A549 (cell line): ENCODE measurements around the gene ERGIC1.

ENCODE experiments used
- CBX2 ChIP-seq: fragments of 200-600 bp; sonication (generic); IDR thresholded peaks from 2 replicates; pipeline ENCODE4 v1.6.1; 2016; ENCODE audit warnings: low read depth, mild to moderate bottlenecking, borderline replicate concordance
- CHD2 ChIP-seq: fragments of 150-350 bp; IDR thresholded peaks from 2 replicates; pipeline ENCODE4 v1.6.1; 2014; ENCODE audit warnings: low read length; ENCODE audit not compliant: partially characterized antibody
- EHMT2 ChIP-seq: fragments of 200-600 bp; sonication (generic); IDR thresholded peaks from 2 replicates; pipeline ENCODE4 v1.6.1; 2016; ENCODE audit warnings: antibody characterized with exemption, low read depth, mild to moderate bottlenecking, moderate library complexity
- NFE2L2 ChIP-seq: fragments of 150-350 bp; conservative IDR thresholded peaks from 2 replicates; pipeline ENCODE4 v1.6.1; 2014; ENCODE audit warnings: low read length
- POLR2A ChIP-seq: IDR thresholded peaks from 2 replicates; pipeline ENCODE4 v1.6.1; 2012; ENCODE audit warnings: mild to moderate bottlenecking, low read length
- POLR2AphosphoS2 ChIP-seq: conservative IDR thresholded peaks from 2 replicates; pipeline ENCODE4 v1.6.1; 2012; ENCODE audit warnings: low read length, improper control_type of control experiment, inconsistent platforms
- RFX5 ChIP-seq: fragments of 450-650 bp; IDR thresholded peaks from 2 replicates; pipeline ENCODE4 v1.7.1; 2014; ENCODE audit warnings: antibody characterized with exemption, mild to moderate bottlenecking, moderate library complexity
- TF ChIP-seq, protein P1 (sequence below): fragments of >200 bp; sonication (Bioruptor Twin); formaldehyde crosslinking; IDR thresholded peaks from 3 replicates; pipeline ENCODE4 v1.5.1; 2016
- TF ChIP-seq, protein P2 (sequence below): IDR thresholded peaks from 2 replicates; pipeline ENCODE4 v1.6.1; 2012
- TF ChIP-seq, protein P3 (sequence below): IDR thresholded peaks from 2 replicates; pipeline ENCODE4 v1.6.1; 2012; ENCODE audit warnings: low read depth, borderline replicate concordance

DNA sequence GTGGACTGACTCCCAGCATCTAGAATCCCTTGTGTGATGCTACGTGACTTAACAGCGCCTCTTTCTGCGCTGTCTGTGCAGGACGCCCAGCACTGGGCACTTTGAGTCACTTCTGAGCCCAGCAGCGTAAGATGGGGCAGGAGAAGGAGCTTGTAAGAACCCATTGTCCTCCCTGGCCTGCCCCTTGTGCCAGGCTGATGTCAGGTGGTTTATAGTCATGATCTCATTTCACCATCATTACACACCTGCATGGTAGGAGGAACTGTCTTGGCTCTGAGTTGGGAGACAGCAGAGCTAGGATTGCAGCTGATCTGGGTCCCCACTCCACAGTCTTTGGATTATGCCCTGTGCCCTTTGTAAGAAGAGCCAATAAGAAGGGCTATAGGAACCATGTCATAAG, 12.2 kb downstream of the ERGIC1 start:
- no peak for TF ChIP-seq POLR2A
- TF ChIP-seq, protein P1, sequence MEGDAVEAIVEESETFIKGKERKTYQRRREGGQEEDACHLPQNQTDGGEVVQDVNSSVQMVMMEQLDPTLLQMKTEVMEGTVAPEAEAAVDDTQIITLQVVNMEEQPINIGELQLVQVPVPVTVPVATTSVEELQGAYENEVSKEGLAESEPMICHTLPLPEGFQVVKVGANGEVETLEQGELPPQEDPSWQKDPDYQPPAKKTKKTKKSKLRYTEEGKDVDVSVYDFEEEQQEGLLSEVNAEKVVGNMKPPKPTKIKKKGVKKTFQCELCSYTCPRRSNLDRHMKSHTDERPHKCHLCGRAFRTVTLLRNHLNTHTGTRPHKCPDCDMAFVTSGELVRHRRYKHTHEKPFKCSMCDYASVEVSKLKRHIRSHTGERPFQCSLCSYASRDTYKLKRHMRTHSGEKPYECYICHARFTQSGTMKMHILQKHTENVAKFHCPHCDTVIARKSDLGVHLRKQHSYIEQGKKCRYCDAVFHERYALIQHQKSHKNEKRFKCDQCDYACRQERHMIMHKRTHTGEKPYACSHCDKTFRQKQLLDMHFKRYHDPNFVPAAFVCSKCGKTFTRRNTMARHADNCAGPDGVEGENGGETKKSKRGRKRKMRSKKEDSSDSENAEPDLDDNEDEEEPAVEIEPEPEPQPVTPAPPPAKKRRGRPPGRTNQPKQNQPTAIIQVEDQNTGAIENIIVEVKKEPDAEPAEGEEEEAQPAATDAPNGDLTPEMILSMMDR: no peak
- TF ChIP-seq, protein P2, sequence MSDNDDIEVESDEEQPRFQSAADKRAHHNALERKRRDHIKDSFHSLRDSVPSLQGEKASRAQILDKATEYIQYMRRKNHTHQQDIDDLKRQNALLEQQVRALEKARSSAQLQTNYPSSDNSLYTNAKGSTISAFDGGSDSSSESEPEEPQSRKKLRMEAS: no peak
- 0 out of 2 replicates have a peak, but pooled peaks have one; percentile 28 for TF ChIP-seq POLR2AphosphoS2
- TF ChIP-seq CBX2: no peak
- TF ChIP-seq RFX5: no peak
- no peak for TF ChIP-seq EHMT2
- TF ChIP-seq CHD2: no peak
- TF ChIP-seq, protein P3, sequence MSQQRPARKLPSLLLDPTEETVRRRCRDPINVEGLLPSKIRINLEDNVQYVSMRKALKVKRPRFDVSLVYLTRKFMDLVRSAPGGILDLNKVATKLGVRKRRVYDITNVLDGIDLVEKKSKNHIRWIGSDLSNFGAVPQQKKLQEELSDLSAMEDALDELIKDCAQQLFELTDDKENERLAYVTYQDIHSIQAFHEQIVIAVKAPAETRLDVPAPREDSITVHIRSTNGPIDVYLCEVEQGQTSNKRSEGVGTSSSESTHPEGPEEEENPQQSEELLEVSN: no peak
- TF ChIP-seq NFE2L2: no peak
